PC-3 (cell line): Measurements from ENCODE around the gene LGR4.

ENCODE experiments used
- CTCF ChIP-seq: fragments of 300-600 bp; sonication (generic); conservative IDR thresholded peaks from 2 replicates; pipeline ENCODE4 v1.5.1; 2017; ENCODE audit warnings: antibody characterized with exemption, low read depth, mild to moderate bottlenecking, low read length
- EZH2 ChIP-seq: fragments of 300-600 bp; sonication (generic); IDR thresholded peaks from one replicate; pipeline ENCODE4 v1.6.1; 2017; ENCODE audit warnings: antibody characterized with exemption, mild to moderate bottlenecking, low read length; ENCODE audit not compliant: unreplicated experiment

GRCh38 chr11:27418356-27418755 lies 54.2 kb downstream of the LGR4 start:
- TF ChIP-seq CTCF (no peak), EZH2 (no peak)
